Gastroesophageal sphincter (tissue), 3 donors: ENCODE results near the gene GAREM1.

ENCODE experiments used
- EP300 ChIP-seq: sonication (generic); formaldehyde crosslinking; IDR thresholded peaks from one replicate; pipeline ENCODE4 v1.6.1; 2017; ENCODE audit warnings: antibody characterized with exemption, mild to moderate bottlenecking
- POLR2AphosphoS5 ChIP-seq: sonication (generic); formaldehyde crosslinking; IDR thresholded peaks from one replicate; pipeline ENCODE4 v1.6.1; 2017; ENCODE audit warnings: antibody characterized with exemption
- TF ChIP-seq, protein P1 (sequence below), 4 experiments: fragments of 200-600 bp in 2 of 4; fragments of 450-650 bp in 2 of 4; sonication (generic) in 1 of 4; IDR thresholded peaks; one replicate each; pipeline ENCODE4 v1.5.1; 2017 to 2019; ENCODE audit warnings: antibody characterized with exemption in 4 of 4, mild to moderate bottlenecking in 2 of 4, moderate library complexity in 2 of 4

- no peak for TF ChIP-seq POLR2AphosphoS5
- TF ChIP-seq, protein P1, sequence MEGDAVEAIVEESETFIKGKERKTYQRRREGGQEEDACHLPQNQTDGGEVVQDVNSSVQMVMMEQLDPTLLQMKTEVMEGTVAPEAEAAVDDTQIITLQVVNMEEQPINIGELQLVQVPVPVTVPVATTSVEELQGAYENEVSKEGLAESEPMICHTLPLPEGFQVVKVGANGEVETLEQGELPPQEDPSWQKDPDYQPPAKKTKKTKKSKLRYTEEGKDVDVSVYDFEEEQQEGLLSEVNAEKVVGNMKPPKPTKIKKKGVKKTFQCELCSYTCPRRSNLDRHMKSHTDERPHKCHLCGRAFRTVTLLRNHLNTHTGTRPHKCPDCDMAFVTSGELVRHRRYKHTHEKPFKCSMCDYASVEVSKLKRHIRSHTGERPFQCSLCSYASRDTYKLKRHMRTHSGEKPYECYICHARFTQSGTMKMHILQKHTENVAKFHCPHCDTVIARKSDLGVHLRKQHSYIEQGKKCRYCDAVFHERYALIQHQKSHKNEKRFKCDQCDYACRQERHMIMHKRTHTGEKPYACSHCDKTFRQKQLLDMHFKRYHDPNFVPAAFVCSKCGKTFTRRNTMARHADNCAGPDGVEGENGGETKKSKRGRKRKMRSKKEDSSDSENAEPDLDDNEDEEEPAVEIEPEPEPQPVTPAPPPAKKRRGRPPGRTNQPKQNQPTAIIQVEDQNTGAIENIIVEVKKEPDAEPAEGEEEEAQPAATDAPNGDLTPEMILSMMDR (IDR thresholded peaks at IDR 0.05) = no peak
- no peak for TF ChIP-seq EP300
Observed at GRCh38 chr18:32286749-32287148, 183.9 kb downstream of the GAREM1 start.
